Occipital lobe (tissue), 2 donors: Measurements from ENCODE around the gene P3H2. TPM values are rescaled to one million over a fixed set of nuclear protein-coding genes. Genes with fewer than 3 reads are reported as not detected.
"Not testable (repeated sequence)": the region's sequence is repeated elsewhere in the genome, so short reads cannot be mapped to it uniquely, and the experiment has no call there.

Experiments
- DNase-seq: peaks from one replicate; lab custom pipeline; 2025; lab: John Stamatoyannopoulos, UW
- total RNA-seq: library from RNA; depleted of rRNA; stranded (reverse); fragments of >200 nt; gene quantifications from one replicate; pipeline ENCODE4 v1.2.3, GENCODE V29; 2014

P3H2 gene, protein sequence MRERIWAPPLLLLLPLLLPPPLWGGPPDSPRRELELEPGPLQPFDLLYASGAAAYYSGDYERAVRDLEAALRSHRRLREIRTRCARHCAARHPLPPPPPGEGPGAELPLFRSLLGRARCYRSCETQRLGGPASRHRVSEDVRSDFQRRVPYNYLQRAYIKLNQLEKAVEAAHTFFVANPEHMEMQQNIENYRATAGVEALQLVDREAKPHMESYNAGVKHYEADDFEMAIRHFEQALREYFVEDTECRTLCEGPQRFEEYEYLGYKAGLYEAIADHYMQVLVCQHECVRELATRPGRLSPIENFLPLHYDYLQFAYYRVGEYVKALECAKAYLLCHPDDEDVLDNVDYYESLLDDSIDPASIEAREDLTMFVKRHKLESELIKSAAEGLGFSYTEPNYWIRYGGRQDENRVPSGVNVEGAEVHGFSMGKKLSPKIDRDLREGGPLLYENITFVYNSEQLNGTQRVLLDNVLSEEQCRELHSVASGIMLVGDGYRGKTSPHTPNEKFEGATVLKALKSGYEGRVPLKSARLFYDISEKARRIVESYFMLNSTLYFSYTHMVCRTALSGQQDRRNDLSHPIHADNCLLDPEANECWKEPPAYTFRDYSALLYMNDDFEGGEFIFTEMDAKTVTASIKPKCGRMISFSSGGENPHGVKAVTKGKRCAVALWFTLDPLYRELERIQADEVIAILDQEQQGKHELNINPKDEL
- total RNA-seq, result 2.8 TPM

DNA sequence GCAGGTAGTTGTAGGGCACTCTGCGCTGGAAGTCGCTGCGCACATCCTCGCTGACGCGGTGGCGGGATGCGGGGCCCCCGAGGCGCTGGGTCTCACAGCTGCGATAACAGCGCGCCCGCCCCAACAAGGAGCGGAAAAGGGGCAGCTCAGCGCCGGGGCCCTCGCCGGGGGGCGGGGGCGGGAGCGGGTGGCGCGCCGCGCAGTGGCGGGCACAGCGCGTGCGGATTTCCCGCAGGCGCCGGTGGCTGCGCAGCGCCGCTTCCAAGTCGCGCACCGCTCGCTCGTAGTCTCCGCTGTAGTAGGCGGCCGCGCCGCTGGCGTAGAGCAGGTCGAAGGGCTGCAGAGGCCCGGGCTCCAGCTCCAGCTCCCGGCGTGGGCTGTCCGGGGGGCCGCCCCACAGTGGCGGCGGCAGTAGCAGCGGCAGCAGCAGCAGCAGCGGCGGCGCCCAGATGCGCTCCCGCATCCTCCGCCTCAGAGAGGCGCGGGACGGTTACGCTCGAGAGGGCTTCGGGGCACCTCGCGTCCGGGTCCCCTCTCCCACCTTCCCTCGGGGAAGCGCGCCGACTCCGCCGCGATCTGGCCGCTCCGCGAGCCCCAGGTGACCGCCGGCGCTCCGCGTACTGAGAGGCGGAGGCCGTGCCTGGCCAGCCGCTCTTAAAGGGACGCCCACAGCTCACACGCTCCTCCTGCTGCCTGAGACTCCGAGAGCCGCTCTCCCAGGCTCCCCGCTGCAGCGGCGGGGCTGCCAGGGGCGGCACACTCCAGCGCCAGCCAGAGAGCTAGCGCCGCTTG, at the start of gene P3H2:
P3H2 (minus strand) TSS at position 629 of the 792 bp plus-strand sequence; CDS start at position 463, 166 bp downstream.
- peak; percentile 82 for DNase-seq

DNA sequence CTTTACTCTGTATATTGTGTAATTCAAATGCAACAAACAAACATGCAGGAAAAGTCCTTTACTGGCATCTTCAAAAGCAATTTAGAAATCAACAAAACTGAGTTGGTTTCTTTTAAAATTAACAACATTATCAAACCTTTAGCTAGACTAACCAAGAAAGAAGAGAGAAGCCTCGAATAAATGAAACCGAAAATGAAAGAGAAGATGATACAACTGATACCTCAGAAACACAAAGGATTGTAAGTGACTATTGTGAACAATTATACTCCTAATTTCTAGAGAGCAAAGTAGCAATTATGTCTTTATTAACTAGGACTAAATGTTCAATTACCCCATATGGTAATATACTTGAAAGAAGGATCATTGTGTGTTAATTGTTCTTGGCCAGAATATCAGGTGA, 49.2 kb upstream of the P3H2 start:
- DNase-seq, result no peak

DNA sequence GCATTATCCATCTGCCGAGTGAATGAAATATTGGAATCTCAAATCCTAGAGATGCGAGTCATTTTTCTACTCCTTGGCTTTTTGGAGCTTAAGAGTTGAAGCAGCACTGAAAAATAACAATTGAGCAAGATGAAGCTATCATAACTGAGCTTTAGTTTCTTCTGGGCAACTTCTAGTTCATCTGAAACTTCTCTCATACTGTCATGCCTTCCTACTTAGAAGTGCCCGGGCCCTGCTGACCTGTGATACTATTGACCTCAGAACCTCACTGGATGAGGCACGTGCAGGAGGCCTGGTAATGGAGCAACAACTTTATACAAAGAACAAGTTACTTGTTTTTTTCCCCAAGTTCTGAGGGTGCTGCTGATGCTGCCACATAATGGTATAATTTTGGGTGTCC, 48.5 kb upstream of the P3H2 start:
- no peak for DNase-seq

DNA sequence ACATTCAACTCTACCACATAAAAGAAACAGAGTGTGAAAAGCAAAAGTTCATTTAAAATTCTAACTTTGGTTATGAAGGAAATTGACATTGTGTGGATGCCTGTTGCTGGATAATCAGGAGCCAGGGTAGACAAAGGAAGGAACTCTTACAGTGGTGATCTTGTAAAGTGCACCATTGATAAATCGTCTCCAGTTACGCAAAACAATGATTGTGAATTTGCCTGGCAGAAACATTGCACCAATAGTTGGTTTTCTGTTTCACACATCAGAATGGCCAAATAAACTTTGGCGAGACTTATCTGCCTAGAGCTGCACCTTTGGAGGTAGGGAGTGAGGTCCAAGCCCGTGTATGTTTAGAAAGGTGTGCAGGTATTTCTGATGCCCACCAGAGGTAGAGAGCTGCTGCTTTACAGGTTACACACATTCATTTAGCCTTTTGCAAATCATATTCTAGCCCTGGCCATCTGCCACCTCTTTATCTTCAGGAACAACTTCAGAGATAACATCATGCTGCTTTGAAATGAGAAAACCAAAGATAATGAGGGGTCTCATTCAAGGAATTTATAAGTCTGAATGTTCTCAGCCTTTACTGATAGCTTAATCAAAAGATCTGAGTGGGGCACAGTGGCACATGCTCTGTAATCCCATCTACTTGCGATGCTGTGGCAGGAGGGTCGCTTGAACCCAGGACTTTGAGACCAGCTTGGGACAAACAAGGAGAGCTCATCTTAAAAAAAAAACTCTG, 47.4 kb upstream of the P3H2 start:
- no peak for DNase-seq

DNA sequence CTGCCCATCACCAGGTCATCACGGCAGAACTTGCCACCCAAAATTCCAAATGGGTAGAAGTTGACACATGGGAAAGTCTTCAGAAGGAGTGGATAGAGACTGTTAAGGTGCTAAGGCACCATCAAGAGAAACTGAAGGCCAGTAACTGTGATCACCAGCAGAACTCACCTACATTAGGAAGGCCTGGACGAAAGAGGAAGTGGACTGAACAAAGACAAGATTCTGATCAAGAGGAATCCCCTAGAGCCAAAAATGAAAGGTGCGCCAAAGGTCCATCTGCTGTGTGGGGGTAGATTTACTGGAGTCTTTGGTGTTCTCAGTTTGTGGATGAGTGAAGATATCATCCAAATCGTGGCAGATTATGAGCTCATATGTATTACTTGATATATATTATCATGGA, 46.3 kb upstream of the P3H2 start:
- DNase-seq, result no peak

DNA sequence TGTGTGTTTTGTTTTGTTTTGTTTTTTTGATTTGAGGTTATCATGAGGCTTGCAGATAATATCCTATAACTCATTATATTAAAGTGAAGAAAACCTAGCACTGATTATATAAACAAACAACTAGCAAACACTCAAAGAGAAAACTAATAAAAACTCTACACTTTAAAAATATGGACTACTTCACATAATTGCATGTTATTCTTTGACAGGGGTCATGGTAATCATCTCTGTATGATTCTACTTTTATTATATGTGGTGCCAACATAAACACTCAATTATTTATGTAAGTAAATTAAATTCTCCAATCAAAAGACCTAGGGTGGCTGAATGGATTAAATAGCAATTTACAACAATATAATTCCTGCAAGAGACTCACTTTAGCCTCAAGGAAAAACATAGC, 44.6 kb upstream of the P3H2 start:
- DNase-seq, result no peak

DNA sequence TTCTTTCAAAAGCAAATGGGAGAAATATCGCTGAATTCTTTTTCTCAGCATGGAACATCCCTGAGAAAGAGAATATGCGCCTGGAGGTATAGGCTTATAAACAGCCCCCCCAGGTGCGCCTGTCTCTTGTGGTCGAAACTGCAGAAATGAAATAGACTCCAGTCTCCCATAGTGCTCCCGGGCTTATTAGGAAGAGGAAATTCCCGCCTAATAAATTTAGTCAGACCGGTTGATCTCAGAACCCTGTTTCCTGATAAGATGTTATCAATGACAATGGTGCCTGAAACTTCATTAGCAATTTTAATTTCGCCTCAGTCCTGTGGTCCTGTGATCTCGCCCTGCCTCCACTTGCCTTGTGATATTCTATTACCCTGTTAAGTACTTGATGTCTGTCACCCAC, 41.3 kb upstream of the P3H2 start:
- DNase-seq, result not testable (repeated sequence)

DNA sequence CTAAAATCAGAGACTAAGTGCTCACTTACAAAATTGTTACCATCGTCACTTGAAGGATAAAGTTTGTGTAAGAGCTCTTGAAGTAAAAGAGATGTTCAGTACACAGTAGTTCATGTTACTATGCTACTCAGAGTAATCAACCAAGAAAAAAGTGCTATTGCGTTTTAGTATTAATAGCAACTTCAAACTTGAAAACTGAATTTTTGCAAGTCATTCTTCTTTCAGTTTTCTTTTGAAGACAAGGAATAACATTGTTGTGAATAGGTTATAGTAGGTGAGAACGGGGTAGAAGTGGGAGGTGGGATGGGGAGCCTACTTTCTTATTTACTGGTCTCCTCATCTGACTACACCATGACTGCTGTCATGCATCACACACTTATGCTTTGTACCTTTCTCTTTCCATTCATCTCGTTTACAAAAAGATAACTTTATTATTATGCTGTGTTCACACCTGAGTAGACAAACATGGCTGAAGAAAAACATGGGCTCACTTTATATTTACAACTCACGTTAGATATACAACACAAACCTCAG, 39.3 kb upstream of the P3H2 start:
- DNase-seq, result no peak

DNA sequence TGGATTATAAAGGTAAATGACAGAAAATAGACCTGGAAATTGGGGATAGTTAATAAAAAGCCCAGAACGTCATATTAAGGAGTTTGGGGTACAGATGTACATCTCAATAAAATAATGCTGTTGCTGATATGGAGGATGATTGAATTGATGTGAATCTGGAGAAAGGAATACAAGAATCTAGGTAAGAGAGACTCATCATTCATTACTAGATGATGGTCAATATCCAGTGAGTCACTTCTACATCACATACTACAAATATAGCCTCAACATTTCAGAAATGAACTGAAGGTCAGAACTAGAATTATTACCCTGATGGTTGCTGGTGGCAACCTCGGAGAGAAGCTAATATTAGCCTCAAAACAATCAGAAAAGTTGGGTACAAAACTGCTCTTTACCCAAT, 37.6 kb upstream of the P3H2 start:
- no peak for DNase-seq

DNA sequence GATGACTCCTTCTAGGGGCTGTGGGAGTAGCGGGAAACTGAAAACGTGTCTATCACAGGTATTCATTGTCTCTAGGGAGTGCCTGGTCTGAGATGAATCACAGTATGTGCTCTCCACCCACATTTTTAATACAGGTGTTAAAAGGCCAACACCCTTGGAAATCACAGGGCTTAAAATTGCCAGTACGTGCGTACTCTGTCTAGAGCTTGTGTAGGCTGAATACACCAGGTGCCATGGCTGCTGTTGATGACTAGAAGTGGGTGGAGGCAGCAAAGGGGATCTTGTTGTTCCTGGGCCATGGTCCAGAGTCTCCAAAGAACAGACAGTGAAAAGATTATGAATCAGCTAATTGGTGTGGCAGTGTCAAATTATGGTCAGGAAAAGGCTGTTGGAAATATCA, 35.1 kb upstream of the P3H2 start:
- no peak for DNase-seq

DNA sequence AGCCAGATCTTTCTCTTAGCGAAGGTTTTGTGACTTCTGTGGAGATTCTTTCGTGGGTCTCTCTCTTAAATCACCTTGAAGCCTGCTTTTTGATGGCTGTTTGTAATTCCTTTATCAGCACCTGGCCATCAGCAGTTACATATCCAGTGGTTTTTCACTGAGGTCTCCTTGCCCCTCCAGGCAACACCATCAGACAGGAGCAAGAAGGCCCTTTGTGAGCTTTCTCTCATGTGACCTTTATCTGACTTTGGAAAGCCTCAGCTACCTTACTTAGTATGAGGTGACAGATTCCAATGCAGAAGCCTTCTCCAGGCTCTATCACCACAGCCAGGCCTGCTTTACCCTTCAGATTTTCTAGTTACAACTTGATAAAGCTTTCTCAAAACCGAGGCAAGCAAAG, 30.0 kb upstream of the P3H2 start:
- no peak for DNase-seq

DNA sequence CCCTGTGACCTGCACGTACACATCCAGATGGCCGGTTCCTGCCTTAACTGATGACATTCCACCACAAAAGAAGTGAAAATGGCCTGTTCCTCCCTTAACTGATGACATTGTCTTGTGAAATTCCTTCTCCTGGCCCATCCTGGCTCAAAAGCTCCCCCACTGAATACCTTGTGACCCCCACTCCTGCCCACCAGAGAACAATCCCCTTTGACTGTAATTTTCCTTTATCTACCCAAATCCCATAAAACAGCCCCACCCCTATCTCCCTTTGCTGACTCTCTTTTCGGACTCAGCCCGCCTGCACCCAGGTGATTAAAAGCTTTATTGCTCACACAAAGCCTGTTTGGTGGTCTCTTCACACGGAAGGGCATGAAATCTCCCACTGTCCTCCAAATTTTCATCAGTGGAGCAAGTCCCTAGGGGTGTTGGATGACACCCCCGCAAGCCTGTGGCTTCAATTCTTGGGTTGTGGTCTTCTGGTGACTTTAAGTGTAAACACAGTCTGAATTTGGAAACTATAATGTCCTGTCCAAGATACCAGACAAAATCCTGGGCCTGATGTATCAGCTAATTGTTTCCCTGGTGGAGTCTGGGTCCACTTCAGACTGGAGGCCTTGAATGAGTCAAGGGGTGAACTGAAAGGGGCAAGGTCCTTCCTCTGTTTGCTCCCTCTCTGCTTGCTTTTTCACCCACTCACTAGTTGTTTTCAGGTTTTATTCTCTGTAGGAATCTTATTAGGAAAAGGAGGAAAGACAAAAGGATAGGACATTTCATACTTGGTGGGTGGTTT, 29.3 kb upstream of the P3H2 start:
- not testable (repeated sequence) for DNase-seq

DNA sequence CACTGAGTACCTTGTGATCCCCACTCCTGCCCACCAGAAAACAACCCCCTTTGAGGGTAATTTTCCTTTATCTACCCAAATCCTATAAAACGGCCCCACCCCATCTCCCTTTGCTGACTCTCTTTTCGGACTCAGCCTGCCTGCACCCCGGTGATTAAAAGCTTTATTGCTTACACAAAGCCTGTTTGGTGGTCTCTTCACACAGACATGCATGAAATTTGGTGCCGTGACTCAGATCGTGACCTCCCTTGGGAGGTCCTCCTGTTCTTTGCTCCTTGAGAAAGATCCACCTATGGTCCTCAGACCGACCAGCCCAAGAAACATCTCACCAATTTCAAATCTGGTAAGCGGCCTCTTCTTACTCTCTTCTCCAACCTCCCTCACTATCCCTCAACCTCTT, 24.1 kb upstream of the P3H2 start:
- not testable (repeated sequence) for DNase-seq

DNA sequence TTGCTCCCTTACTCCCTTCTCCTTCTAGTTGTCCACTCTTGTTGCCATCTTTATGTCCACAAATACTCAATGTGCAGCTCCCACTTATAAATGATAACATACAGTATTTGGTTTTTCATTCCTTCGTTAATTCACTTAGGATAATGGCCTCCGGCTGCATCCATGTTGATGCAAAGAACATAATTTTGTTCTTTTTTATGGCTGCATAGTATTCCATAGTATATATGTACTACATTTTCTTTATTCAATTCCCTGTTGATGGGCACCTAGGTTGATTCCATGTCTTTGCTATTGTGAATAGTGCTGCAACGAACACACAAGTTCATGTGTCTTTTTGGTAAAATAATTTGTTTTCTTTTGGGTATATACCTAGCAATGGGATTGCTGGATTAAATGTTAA, 21.3 kb upstream of the P3H2 start:
- DNase-seq, result no peak

DNA sequence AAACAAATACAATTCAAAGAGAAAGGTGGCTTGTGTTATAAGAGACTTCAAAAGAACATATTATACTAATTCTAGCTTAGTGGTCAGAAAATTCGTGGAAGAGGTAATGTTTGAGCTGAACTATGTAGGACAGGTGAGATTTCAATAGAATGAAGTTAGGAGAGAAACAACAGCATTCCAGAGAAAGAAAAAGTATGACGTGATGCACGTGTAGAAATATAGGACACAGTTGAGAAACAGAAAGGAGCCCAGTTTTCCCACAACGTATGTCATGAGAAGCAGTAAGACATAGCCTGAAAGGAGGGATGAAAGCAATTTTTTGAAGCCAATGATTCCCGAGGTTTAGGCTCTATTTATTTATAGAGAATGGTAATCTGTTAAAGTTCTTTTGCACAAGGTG, 18.7 kb upstream of the P3H2 start:
- DNase-seq, result no peak

DNA sequence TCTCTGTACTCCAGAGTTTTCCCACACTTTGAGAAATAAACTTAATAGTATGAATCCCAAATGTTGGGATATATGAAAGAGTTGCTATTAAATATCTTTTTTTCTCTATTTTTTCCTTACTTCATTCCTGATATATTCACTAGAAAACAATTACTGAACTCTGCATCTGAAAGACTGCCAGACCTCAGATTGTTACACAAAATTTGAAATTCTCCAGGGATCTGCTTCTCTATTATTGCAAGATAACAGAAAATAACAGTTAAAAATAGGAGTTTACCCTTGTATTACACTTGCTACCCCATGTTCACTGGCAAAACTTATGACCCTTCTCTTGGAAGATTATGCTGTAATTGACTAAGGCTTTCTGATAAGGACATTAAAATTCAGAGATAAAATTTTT, 11.7 kb upstream of the P3H2 start:
- DNase-seq, result no peak

DNA sequence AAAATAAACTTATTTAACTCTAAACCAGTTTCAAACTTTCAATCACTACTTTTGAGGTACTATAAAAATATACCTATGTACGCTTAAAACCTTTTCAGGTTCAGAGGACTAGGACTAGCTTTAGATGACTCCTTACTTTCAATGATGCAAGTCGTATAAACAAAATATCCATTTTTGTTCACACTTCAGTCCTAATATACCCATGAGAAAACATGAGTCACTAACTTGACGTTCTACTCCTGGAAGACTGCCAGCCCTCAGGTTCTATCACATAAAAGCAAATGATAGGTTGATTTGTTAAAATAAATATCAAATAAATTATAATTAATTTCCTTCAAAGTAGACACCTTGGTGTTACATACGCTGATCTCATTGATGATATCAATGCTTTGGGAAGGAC, 10.6 kb upstream of the P3H2 start:
- no peak for DNase-seq

DNA sequence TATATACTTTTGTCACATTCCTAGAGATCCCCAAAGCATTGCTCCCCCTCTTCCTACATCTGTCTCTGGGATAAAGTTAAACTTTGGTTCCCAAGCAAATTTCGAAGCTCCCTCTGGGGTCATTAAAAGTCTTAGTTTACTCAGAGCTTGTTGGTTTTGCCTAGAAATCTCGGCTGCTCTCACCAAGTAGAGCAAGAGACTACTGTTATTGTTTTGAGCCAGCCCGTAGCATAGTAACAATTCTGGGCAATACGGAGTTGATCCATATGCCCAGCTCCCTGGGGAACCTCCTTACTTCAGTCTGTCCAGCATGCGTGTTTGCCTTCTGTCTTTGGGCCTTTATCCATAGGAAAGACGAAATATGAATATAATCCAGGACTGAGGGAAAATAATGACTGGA, 10.0 kb upstream of the P3H2 start:
- DNase-seq, result no peak

DNA sequence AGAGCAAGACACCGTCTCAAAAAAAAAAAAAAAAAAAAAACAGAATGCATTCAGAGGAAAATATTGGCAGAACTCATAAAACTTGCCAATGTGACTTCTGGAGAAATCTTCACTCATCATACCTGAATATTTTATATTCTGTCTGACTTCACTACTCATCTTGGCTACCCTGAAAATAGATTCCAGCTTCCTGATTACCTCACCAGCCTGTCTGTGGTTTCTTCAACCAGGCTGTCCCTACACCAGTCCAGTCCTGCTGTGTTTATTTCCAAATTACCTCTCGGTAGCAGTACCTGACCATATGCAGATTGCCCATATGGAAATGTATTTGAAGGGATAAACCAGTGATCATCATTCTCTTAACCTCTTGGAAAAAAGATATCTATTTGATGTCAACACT, 9.3 kb upstream of the P3H2 start:
- no peak for DNase-seq

DNA sequence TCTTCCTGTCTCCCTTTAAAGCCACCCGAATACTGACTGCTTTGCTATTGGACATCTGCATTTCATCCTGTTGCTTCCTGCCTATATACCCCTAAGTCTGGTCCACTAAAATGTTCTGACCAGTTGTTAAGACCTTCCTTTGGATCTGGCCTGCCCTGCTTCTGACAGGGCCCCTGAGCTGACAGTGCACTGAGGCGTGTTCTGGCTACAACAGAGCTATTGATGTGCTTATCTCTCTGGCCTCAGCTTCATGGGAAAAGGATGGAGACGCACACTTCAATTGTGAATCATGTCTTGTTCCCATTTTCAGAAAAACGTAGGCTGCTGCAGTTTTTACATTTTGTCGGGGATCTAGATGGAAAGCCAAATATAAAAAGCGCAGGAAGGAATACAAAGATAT, 7.1 kb upstream of the P3H2 start:
- DNase-seq, result no peak

DNA sequence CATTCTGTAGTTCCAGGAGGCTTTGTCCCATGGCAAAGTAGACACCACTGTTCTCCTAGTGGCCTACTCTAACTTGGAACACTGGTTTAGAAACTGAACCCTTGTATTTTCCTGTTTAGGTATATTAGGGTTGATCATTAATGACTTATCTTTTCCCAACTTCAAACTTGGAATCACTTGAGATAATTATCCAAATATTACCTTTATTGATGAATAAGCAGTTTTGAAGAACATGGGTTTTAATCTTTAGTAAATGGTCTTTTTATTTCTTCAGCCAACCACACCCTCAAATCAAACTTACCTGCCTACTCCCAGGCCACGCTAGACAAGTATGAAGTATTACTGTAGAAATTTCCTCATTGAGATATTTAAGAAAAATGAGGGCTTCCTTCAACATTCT, 6.5 kb upstream of the P3H2 start:
- no peak for DNase-seq
